ENCODE data around the gene TBL1X.
A peak's percentile ranks its signal among the peaks of the same experiment; 100 is the strongest.

TBL1X gene

GRCh38 chrX:9464435-9465371 lies at the start of gene TBL1X:
Gene TBL1X (plus strand): TSS chrX:9465058. CDS start chrX:9653587, 188,529 bp downstream.
- H3K27me3 ChIP-seq: peaks cover 10% of the 10 kb centered on the region
- peak within 1 kb of the TSS; percentile 74 for H3K4me3 ChIP-seq (ENCODE audit: low read depth in 1 of 2, low read length in 1 of 2)
- peak within 1 kb of the TSS; percentile 94 for H3K27ac ChIP-seq
- H3K9me3 ChIP-seq: no peaks in the 10 kb centered on the region
- no peak for TF ChIP-seq CTCF (IDR thresholded peaks at IDR 0.05)
- H3K36me3 ChIP-seq: peaks cover 3% of the 10 kb centered on the region
- H3K4me1 ChIP-seq (ENCODE audit: control insufficient read depth in 1 of 2, insufficient read depth in 1 of 2, low read depth in 1 of 2, low read length in 1 of 2): peaks cover 10 to 43% of the 10 kb centered on the region in 2 experiments

GRCh38 chrX:9416562-9417348 lies 48.1 kb upstream of the TBL1X start:
- Histone ChIP-seq H3K4me1 (ENCODE audit: control insufficient read depth in 1 of 2, insufficient read depth in 1 of 2, low read depth in 1 of 2, low read length in 1 of 2) (peaks cover 24 to 48% of the 10 kb centered on the region in 2 experiments), H3K27ac (peak overlapping the region; percentile 5), H3K4me3 (ENCODE audit: low read depth in 1 of 2, low read length in 1 of 2) (no peak overlapping the region), H3K9me3 (no peaks in the 10 kb centered on the region), H3K27me3 (no peaks in the 10 kb centered on the region), H3K36me3 (no peaks in the 10 kb centered on the region)
- TF ChIP-seq CTCF (IDR thresholded peaks at IDR 0.05): no peak

GRCh38 chrX:9418262-9418661 lies 46.6 kb upstream of the TBL1X start:
- Histone ChIP-seq H3K9me3 (no peaks in the 10 kb centered on the region), H3K4me1 (ENCODE audit: control insufficient read depth in 1 of 2, insufficient read depth in 1 of 2, low read depth in 1 of 2, low read length in 1 of 2) (peaks cover 24 to 48% of the 10 kb centered on the region in 2 experiments), H3K27ac (no peak overlapping the region), H3K4me3 (ENCODE audit: low read depth in 1 of 2, low read length in 1 of 2) (no peak overlapping the region), H3K27me3 (no peaks in the 10 kb centered on the region), H3K36me3 (no peaks in the 10 kb centered on the region)
- no peak for TF ChIP-seq CTCF (IDR thresholded peaks at IDR 0.05)

DNA sequence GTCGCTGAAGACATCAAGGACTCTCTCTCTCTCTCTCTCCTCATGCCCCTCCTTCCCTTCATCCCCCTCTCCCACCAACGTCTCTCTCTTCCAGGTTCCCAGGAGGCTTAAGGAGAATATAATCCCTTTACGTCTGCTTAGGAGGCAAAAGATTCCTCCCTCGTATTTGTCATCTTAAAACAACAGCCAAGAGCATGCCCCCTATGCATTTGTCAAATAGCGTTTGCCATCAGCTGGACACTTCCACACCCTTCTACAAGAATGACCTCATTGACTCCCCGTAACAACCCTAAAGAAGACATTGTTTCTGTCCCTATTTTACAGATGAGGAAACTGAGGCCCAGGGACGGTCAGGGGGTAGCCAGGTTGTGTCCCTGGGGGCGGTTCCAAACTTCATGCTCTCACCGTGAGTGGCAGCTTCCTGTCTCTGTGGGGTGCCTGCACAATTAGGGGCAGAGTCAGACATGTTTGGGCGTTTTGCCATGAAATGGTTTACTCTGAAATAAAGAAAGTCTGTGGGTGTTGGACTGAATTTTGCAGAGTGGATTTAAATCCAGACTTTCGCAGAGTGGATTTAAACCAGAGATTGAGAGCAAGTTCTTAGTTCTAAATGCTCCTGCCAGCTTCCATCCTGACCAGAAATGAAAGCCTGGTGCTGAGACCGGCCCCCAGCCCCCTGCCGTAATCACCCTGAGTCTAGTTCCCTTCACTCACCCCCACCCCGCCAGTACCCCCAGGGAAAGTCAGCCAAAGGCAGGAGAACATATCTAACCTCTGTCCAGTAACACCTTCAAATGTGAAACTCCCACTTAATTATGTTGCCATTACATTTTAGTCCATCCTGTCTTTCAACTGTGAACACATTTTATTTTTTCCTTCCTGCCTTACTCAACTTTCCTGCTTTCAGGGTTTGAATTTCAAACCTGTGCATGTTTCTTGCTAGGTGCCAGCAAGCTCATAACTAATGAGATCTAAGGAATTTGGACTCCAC lies 44.3 kb upstream of the TBL1X start:
- no peaks in the 10 kb centered on the region for H3K36me3 ChIP-seq
- no peak overlapping the region for H3K4me3 ChIP-seq (ENCODE audit: low read depth in 1 of 2, low read length in 1 of 2)
- peak overlapping the region; percentile 13 for H3K27ac ChIP-seq
- H3K4me1 ChIP-seq (ENCODE audit: control insufficient read depth in 1 of 2, insufficient read depth in 1 of 2, low read depth in 1 of 2, low read length in 1 of 2): peaks cover 24 to 48% of the 10 kb centered on the region in 2 experiments
- no peaks in the 10 kb centered on the region for H3K27me3 ChIP-seq
- TF ChIP-seq CTCF (IDR thresholded peaks at IDR 0.05): no peak
- H3K9me3 ChIP-seq: no peaks in the 10 kb centered on the region

DNA sequence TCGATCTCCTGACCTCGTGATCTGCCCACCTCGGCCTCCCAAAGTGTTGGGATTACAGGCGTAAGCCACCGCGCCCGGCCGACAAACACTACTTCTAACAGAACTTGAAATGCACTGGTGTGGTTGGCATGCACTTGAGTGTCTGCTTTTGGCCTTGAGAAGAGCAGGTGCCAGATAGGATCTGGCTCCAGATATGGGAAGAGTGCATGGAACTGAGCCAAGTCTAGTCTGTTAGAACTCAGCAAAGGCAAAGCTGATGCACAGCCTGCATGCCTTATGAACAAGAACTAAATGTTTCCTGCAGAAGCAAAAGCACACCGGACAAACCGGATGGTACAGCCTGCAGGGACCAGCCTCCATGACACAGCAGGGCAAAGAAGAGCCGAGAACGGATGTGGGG lies 35.1 kb upstream of the TBL1X start:
- no peak overlapping the region for H3K4me3 ChIP-seq (ENCODE audit: low read depth in 1 of 2, low read length in 1 of 2)
- no peaks in the 10 kb centered on the region for H3K27me3 ChIP-seq
- no peak for TF ChIP-seq CTCF (IDR thresholded peaks at IDR 0.05)
- peaks cover 0 to 13% of the 10 kb centered on the region in 2 experiments for H3K4me1 ChIP-seq (ENCODE audit: control insufficient read depth in 1 of 2, insufficient read depth in 1 of 2, low read depth in 1 of 2, low read length in 1 of 2)
- H3K27ac ChIP-seq: no peak overlapping the region
- H3K9me3 ChIP-seq: no peaks in the 10 kb centered on the region
- no peaks in the 10 kb centered on the region for H3K36me3 ChIP-seq

All from neutrophil (primary cell).